Bronchial epithelial cell (primary cell): Measurements from ENCODE around the gene CNOT1. TPM values are rescaled to one million over a fixed set of nuclear protein-coding genes. Genes with fewer than 3 reads are reported as not detected.

Experiments used
- DNase-seq: peaks from one replicate; pipeline ENCODE4 v3.0.0-alpha.2; 2010; ENCODE audit warnings: low read depth
- FAIRE-seq: peaks from 2 replicates; lab custom pipeline; 2011; peaks lifted over from hg19 to GRCh38; lab: Jason Lieb, UNC
- H3K27me3 ChIP-seq: 2 replicates; pipeline ENCODE4 v1.5.1; 2011; ENCODE audit warnings: low read length; ENCODE audit not compliant: control insufficient read depth, insufficient read depth
- H3K36me3 ChIP-seq: 2 replicates; pipeline ENCODE4 v1.5.1; 2011; ENCODE audit warnings: low read length; ENCODE audit not compliant: control insufficient read depth, insufficient read depth
- H3K4me3 ChIP-seq: 2 replicates; pipeline ENCODE4 v1.5.1; 2011; ENCODE audit warnings: mild to moderate bottlenecking, low read depth, low read length, control low read depth
- total RNA-seq: library from RNA; depleted of rRNA; stranded (reverse); fragments of >200 nt; gene quantifications from 2 replicates; pipeline ENCODE4 v1.2.1, GENCODE V29; 2014
- TF ChIP-seq, protein P1 (sequence below): IDR thresholded peaks from 2 replicates; pipeline ENCODE4 v1.5.1; 2011; ENCODE audit warnings: mild to moderate bottlenecking, moderate library complexity, low read length, control low read depth, inconsistent platforms; ENCODE audit not compliant: insufficient read depth, severe bottlenecking

The CNOT1 gene
- total RNA-seq, 1 donor from 2014 or later: 113 TPM

DNA sequence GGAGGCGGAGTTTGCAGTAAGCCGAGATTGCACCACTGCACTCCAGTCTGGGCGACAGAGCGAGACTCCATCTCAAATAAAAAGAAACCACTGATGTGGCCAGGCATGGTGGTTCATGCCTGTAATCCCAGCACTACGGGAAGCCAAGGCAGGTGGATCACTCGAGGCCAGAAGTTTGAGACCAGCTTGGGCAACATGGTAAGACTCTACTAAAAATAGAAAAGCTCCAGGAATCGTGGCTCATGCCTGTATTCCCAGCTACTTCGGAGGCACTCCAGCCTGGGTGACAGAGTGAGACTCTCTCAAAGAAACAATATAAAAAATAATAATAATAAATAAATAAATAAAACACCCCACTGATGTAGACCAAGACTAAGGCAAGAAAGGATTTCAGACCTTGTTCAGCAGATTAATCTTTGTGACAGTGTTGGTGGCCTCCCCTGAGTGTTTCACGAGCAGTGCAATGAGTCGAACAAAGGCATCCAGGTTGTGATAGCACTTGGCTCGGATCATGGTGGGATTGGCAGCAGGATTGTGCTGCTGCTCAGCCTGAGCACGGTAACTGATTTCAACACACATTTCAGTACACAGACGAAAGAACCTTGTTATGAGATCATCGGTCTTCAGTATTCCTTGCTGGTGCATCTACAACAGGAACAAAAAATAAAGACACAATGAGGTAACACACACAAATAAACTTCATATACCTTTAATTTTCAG lies 95.7 kb downstream of the CNOT1 start:
- peaks cover 22% of the 10 kb centered on the region for H3K36me3 ChIP-seq
- FAIRE-seq (no peak), DNase-seq (no peak)
- H3K27me3 ChIP-seq: no peaks in the 10 kb centered on the region
- TF ChIP-seq, protein P1, sequence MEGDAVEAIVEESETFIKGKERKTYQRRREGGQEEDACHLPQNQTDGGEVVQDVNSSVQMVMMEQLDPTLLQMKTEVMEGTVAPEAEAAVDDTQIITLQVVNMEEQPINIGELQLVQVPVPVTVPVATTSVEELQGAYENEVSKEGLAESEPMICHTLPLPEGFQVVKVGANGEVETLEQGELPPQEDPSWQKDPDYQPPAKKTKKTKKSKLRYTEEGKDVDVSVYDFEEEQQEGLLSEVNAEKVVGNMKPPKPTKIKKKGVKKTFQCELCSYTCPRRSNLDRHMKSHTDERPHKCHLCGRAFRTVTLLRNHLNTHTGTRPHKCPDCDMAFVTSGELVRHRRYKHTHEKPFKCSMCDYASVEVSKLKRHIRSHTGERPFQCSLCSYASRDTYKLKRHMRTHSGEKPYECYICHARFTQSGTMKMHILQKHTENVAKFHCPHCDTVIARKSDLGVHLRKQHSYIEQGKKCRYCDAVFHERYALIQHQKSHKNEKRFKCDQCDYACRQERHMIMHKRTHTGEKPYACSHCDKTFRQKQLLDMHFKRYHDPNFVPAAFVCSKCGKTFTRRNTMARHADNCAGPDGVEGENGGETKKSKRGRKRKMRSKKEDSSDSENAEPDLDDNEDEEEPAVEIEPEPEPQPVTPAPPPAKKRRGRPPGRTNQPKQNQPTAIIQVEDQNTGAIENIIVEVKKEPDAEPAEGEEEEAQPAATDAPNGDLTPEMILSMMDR: no peak
- no peak overlapping the region for H3K4me3 ChIP-seq

- TF ChIP-seq, protein P1: no peak
- H3K36me3 ChIP-seq: peaks cover 16% of the 10 kb centered on the region
- H3K4me3 ChIP-seq: no peak overlapping the region
- FAIRE-seq (no peak), DNase-seq (no peak)
- no peaks in the 10 kb centered on the region for H3K27me3 ChIP-seq
Observed at GRCh38 chr16:58532414-58532813, 97.2 kb downstream of the CNOT1 start.

DNA sequence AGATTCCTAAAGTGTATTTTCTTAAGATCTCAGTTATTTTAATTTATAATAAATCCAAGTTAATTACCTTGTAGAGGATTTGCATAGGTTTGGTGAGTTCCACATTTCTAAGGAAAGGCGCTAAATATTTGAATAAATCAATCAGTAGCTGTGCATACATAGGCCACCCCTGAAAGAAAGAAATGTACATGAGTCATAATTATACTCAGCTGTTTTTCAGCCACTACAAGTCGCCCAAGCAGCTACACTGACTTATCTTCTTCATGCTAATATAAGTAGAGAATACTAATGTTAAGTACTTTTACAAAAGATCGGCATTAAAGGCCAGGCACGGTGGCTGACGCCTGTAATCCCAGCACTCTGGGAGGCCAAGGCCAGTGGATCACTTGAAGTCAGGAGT lies 99.4 kb downstream of the CNOT1 start:
- Histone ChIP-seq H3K36me3 (peaks cover 14% of the 10 kb centered on the region), H3K4me3 (no peak overlapping the region), H3K27me3 (no peaks in the 10 kb centered on the region)
- DNase-seq: no peak
- TF ChIP-seq, protein P1: no peak
- no peak for FAIRE-seq

DNA sequence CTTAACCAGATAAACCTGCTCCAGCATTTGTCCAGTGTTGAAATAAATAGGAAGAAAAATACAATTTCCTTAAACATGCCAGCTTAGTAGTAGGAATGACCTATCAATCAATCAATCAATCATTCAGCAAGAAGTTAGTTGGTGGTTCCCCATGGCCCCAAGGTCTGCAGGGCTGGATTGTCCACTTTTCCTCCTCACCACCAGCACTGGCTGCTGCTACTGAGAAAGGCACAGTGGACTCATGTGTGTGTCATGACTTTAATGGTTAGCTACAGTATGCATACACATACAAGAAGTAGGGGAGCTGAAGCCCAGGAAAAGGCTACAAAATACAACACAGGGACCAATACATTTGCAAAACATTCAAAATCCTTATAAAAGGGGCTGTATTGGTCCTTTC lies 109.9 kb downstream of the CNOT1 start:
- FAIRE-seq: no peak
- Histone ChIP-seq H3K36me3 (peaks cover 21% of the 10 kb centered on the region), H3K4me3 (no peak overlapping the region), H3K27me3 (no peaks in the 10 kb centered on the region)
- no peak for DNase-seq
- TF ChIP-seq, protein P1: no peak

GRCh38 chr16:58518980-58519368 lies 110.7 kb downstream of the CNOT1 start:
- peaks cover 19% of the 10 kb centered on the region for H3K36me3 ChIP-seq
- no peak for DNase-seq

More at GRCh38 chr16:58518980-58519368, 110.7 kb downstream of the CNOT1 start:
- no peak overlapping the region for H3K4me3 ChIP-seq
- FAIRE-seq: no peak
- no peaks in the 10 kb centered on the region for H3K27me3 ChIP-seq
- TF ChIP-seq, protein P1: no peak
